K562 treated with DMSO at 1 percent for 4 hours (cell line): ENCODE data around the gene TPGS2. TPM values are rescaled to one million over a fixed set of nuclear protein-coding genes. Genes with fewer than 3 reads are reported as not detected.

Experiments
- total RNA-seq: library from RNA; unstranded; fragments of 300-600 nt; gene quantifications from 2 replicates; pipeline ENCODE4 v1.2.3, GENCODE V29; 2022; ENCODE audit not compliant: insufficient read depth

The TPGS2 gene
- 122 and 148 TPM in 2 replicates for total RNA-seq

GRCh38 chr18:36828630-36829361, at the start of gene TPGS2, which contains the start of gene KIAA1328:
TSS of gene TPGS2 (minus strand) at chr18:36829002. CDS start at chr18:36828767, 235 bp downstream.
TSS of gene KIAA1328 (plus strand) at chr18:36829127. CDS start at chr18:36829139, 12 bp downstream.

Other genes with a start within 250 kb of the TPGS2 start
- 1.6 and 2.4 TPM in 2 replicates for gene KIAA1328, start 125 bp upstream of the TPGS2 start, total RNA-seq